ENCODE data around the gene HOMER2.

GRCh38 chr15:82922737-82923136, 29.8 kb downstream of the HOMER2 start:
- TF ChIP-seq CTCF (conservative IDR thresholded peaks at IDR 0.05) (no peak), ZFX (IDR thresholded peaks at IDR 0.05) (no peak)

Data from C4-2B (cell line).